IMR-90 (cell line): ENCODE data around the gene CDKN1A. TPM values are rescaled to one million over a fixed set of nuclear protein-coding genes. Genes with fewer than 3 reads are reported as not detected.

Experiments
- ATAC-seq: fragments of 200-7000 bp; cut with Tn5 transposase; 2 replicates; pipeline ENCODE4 v1.9.1; 2020; ENCODE audit warnings: low read depth, mild to moderate bottlenecking, moderate library complexity
- BruUV-seq: library from RNA; stranded (reverse); fragments of 400-500 nt; replicated peaks from 2 replicates; lab custom pipeline; 2021; lab: Mats Ljungman, UMichigan
- CTCF ChIA-PET: fragments of 300-600 bp; formaldehyde crosslinking; extraction: SDS; loops from one replicate; lab custom pipeline; 2021; ENCODE audit warnings: antibody characterized with exemption; lab: Yijun Ruan, JAX
- POLR2A ChIA-PET: fragments of 300-600 bp; sonication (Branson Sonifier 250); formaldehyde crosslinking; loops from one replicate; lab custom pipeline; 2022; ENCODE audit warnings: antibody characterized with exemption; ENCODE audit not compliant: unreplicated experiment; lab: Charles Lee
- DNase-seq: peaks from one replicate; pipeline ENCODE4 v3.0.0; 2013
- H2AFZ ChIP-seq: replicated peaks from 2 replicates; pipeline ENCODE3; 2013; ENCODE audit warnings: low read length, mild to moderate bottlenecking; ENCODE audit not compliant: poor library complexity
- H2AK5ac ChIP-seq: 2 replicates; pipeline ENCODE4 v1.6.1; 2013; ENCODE audit warnings: low read depth, low read length, inconsistent platforms
- H2AK9ac ChIP-seq: replicated peaks from 2 replicates; pipeline ENCODE3; 2013; ENCODE audit warnings: mild to moderate bottlenecking, low read depth, low read length, moderate library complexity; ENCODE audit not compliant: poor library complexity
- H2BK120ac ChIP-seq: 2 replicates; pipeline ENCODE4 v1.6.1; 2013; ENCODE audit warnings: low read depth, low read length, inconsistent platforms
- H2BK15ac ChIP-seq: 3 replicates; pipeline ENCODE4 v1.6.1; 2013; ENCODE audit warnings: low read depth, low read length, inconsistent platforms
- H2BK20ac ChIP-seq: 2 replicates; pipeline ENCODE4 v1.6.1; 2013; ENCODE audit warnings: low read depth, mild to moderate bottlenecking, inconsistent platforms, low read length, moderate library complexity
- H2BK5ac ChIP-seq: 2 replicates; pipeline ENCODE4 v1.6.1; 2013; ENCODE audit warnings: mild to moderate bottlenecking, low read depth, low read length, inconsistent platforms; ENCODE audit not compliant: poor library complexity, severe bottlenecking
- H3K14ac ChIP-seq: replicated peaks from 2 replicates; pipeline ENCODE4 v1.6.1; 2013; ENCODE audit warnings: low read depth, low read length, inconsistent platforms
- H3K18ac ChIP-seq: 2 replicates; pipeline ENCODE4 v1.6.1; 2013; ENCODE audit warnings: low read depth, low read length, control low read depth
- H3K23ac ChIP-seq: 2 replicates; pipeline ENCODE4 v1.6.1; 2013; ENCODE audit warnings: low read depth, low read length, inconsistent platforms
- H3K27ac ChIP-seq: 2 replicates; pipeline ENCODE4 v1.5.1; 2013; ENCODE audit warnings: mild to moderate bottlenecking, control low read depth, low read length; ENCODE audit not compliant: insufficient read depth
- H3K27me3 ChIP-seq: 2 replicates; pipeline ENCODE4 v1.6.1; 2013; ENCODE audit warnings: low read length; ENCODE audit not compliant: control insufficient read depth, insufficient read depth
- H3K36me3 ChIP-seq: 2 replicates; pipeline ENCODE4 v1.6.1; 2013; ENCODE audit warnings: low read length, mixed read lengths; ENCODE audit not compliant: control insufficient read depth, insufficient read depth
- H3K4ac ChIP-seq: 2 replicates; pipeline ENCODE4 v1.6.1; 2013; ENCODE audit warnings: low read depth, low read length, inconsistent platforms
- H3K4me1 ChIP-seq: 2 replicates; pipeline ENCODE4 v1.6.1; 2013; ENCODE audit warnings: low read length, mixed read lengths; ENCODE audit not compliant: control insufficient read depth, insufficient read depth
- H3K4me2 ChIP-seq: 2 replicates; pipeline ENCODE4 v1.6.1; 2013; ENCODE audit warnings: low read depth, mild to moderate bottlenecking, control low read depth, low read length, moderate library complexity
- H3K4me3 ChIP-seq: 2 replicates; pipeline ENCODE4 v1.5.1; 2013; ENCODE audit warnings: low read depth, mild to moderate bottlenecking, control low read depth, low read length, moderate library complexity; ENCODE audit not compliant: insufficient read depth
- H3K56ac ChIP-seq: 2 replicates; pipeline ENCODE4 v1.6.1; 2013; ENCODE audit warnings: low read length, inconsistent platforms; ENCODE audit not compliant: insufficient read depth; ENCODE audit errors: extremely low read depth
- H3K79me1 ChIP-seq, 2 experiments: 2 replicates each; pipeline ENCODE4 v1.6.1; 2013; ENCODE audit warnings: low read length in 2 of 2, inconsistent platforms in 1 of 2, low read depth in 1 of 2
- H3K9ac ChIP-seq: 2 replicates; pipeline ENCODE4 v1.6.1; 2013; ENCODE audit warnings: low read depth, low read length, control low read depth
- H3K9me1 ChIP-seq: 2 replicates; pipeline ENCODE4 v1.6.1; 2013; ENCODE audit warnings: low read length, inconsistent platforms; ENCODE audit not compliant: insufficient read depth
- H3K9me3 ChIP-seq: 2 replicates; pipeline ENCODE4 v1.6.1; 2013; ENCODE audit warnings: low read length; ENCODE audit not compliant: control insufficient read depth, insufficient read depth
- H4K20me1 ChIP-seq: 2 replicates; pipeline ENCODE4 v1.6.1; 2013; ENCODE audit warnings: low read length, inconsistent platforms; ENCODE audit not compliant: insufficient read depth
- H4K5ac ChIP-seq: 2 replicates; pipeline ENCODE4 v1.6.1; 2013; ENCODE audit warnings: mild to moderate bottlenecking, low read depth, low read length, control low read depth
- H4K8ac ChIP-seq, 2 experiments: 2 replicates each; pipeline ENCODE4 v1.6.1; 2013; ENCODE audit warnings: low read depth in 2 of 2, low read length in 2 of 2, control low read depth in 1 of 2, inconsistent platforms in 1 of 2
- H4K91ac ChIP-seq: 2 replicates; pipeline ENCODE4 v1.6.1; 2013; ENCODE audit warnings: low read depth, low read length, inconsistent platforms; ENCODE audit not compliant: insufficient read depth
- BHLHE40 ChIP-seq: fragments of 150-350 bp; IDR thresholded peaks from 2 replicates; pipeline ENCODE4 v1.6.1; 2016; ENCODE audit warnings: mild to moderate bottlenecking, low read depth, low read length
- CEBPB ChIP-seq: IDR thresholded peaks from 2 replicates; pipeline ENCODE4 v1.6.1; 2012; ENCODE audit warnings: low read depth, low read length, improper control_type of control experiment
- CHD1 ChIP-seq: IDR thresholded peaks from 2 replicates; pipeline ENCODE4 v1.6.1; 2012; ENCODE audit warnings: low read depth, low read length, improper control_type of control experiment
- CTCF ChIP-seq: conservative IDR thresholded peaks from 2 replicates; pipeline ENCODE4 v1.5.1; 2012; ENCODE audit warnings: mild to moderate bottlenecking, low read depth, low read length, improper control_type of control experiment
- ELK1 ChIP-seq: fragments of 150-350 bp; IDR thresholded peaks from 2 replicates; pipeline ENCODE4 v1.6.1; 2016; ENCODE audit warnings: low read depth, mild to moderate bottlenecking, low read length, moderate library complexity, borderline replicate concordance
- FOS ChIP-seq: fragments of 150-350 bp; IDR thresholded peaks from 2 replicates; pipeline ENCODE4 v1.6.1; 2016; ENCODE audit warnings: low read depth, low read length
- MAFK ChIP-seq: IDR thresholded peaks from 2 replicates; pipeline ENCODE4 v1.6.1; 2012; ENCODE audit warnings: low read depth, low read length, improper control_type of control experiment
- MAZ ChIP-seq: IDR thresholded peaks from 2 replicates; pipeline ENCODE4 v1.6.1; 2012; ENCODE audit warnings: low read depth, mild to moderate bottlenecking, low read length, improper control_type of control experiment, moderate library complexity, borderline replicate concordance
- MXI1 ChIP-seq: IDR thresholded peaks from 2 replicates; pipeline ENCODE4 v1.6.1; 2012; ENCODE audit warnings: low read depth, mild to moderate bottlenecking, low read length, moderate library complexity, borderline replicate concordance
- NFE2L2 ChIP-seq: fragments of 150-350 bp; IDR thresholded peaks from 2 replicates; pipeline ENCODE4 v1.6.1; 2016; ENCODE audit warnings: low read depth, mild to moderate bottlenecking, low read length
- POLR2A ChIP-seq: IDR thresholded peaks from 2 replicates; pipeline ENCODE4 v1.6.1; 2012; ENCODE audit warnings: mild to moderate bottlenecking, low read depth, low read length
- RAD21 ChIP-seq: IDR thresholded peaks from 2 replicates; pipeline ENCODE4 v1.6.1; 2012; ENCODE audit warnings: low read length, improper control_type of control experiment
- RCOR1 ChIP-seq: IDR thresholded peaks from 2 replicates; pipeline ENCODE4 v1.6.1; 2012; ENCODE audit warnings: mild to moderate bottlenecking, low read length, improper control_type of control experiment; ENCODE audit not compliant: insufficient replicate concordance
- RFX5 ChIP-seq: IDR thresholded peaks from 2 replicates; pipeline ENCODE4 v1.8.0; 2012; ENCODE audit warnings: low read depth, mild to moderate bottlenecking, low read length, moderate library complexity
- SMC3 ChIP-seq: fragments of 150-350 bp; IDR thresholded peaks from 2 replicates; pipeline ENCODE4 v1.6.1; 2016; ENCODE audit warnings: low read depth, mild to moderate bottlenecking, antibody characterized with exemption, low read length, moderate library complexity
- USF2 ChIP-seq: fragments of 150-350 bp; IDR thresholded peaks from 2 replicates; pipeline ENCODE4 v1.6.1; 2017; ENCODE audit warnings: mild to moderate bottlenecking, antibody characterized with exemption, low read length, low read depth
- WGBS, 2 experiments: methylation state at CpG; one replicate each; pipeline versions ENCODE4 v1.1.5 to v1.1.7; 2013; ENCODE audit warnings: missing lambda C conversion rate in 2 of 2; ENCODE audit not compliant: insufficient read length in 1 of 2; ENCODE audit errors: extremely low coverage in 2 of 2; 5-methylcytosine and 5-hydroxymethylcytosine counted together
- dilution Hi-C: fragments of 300-500 bp; cut with HindIII; formaldehyde crosslinking; loops from one replicate; pipeline ENCODE4 v1.14.3; 2018; ENCODE audit warnings: low sequenced_read_pairs; ENCODE audit not compliant: unreplicated experiment
- in situ Hi-C: fragments of 300-500 bp; cut with MboI; formaldehyde crosslinking; loops from 3 replicates; pipeline ENCODE4 v1.14.3; 2019; ENCODE audit warnings: low sequenced_read_pairs, inconsistent platforms, mixed read lengths
- intact Hi-C: fragments of 100-400 bp; cut with micrococcal nuclease; formaldehyde crosslinking; loops from 2 replicates; pipeline ENCODE4 v1.10.0; 2022
- polyA plus RNA-seq, 3 experiments: library from polyadenylated mRNA; depleted of rRNA; stranded (reverse); fragments of >200 nt; gene quantifications; 2 replicates each; pipeline ENCODE4 v1.2.3, GENCODE V29; 2012; ENCODE audit warnings: low replicate concordance in 1 of 3
- total RNA-seq: library from RNA; depleted of rRNA; stranded (reverse); fragments of >200 nt; gene quantifications from 2 replicates; pipeline ENCODE4 v1.2.3, GENCODE V29; 2012

Gene CDKN1A
- total and polyA plus RNA-seq, 2 of the 4 experiments (the other 2 are of a cell fraction): 155 to 576 TPM

DNA sequence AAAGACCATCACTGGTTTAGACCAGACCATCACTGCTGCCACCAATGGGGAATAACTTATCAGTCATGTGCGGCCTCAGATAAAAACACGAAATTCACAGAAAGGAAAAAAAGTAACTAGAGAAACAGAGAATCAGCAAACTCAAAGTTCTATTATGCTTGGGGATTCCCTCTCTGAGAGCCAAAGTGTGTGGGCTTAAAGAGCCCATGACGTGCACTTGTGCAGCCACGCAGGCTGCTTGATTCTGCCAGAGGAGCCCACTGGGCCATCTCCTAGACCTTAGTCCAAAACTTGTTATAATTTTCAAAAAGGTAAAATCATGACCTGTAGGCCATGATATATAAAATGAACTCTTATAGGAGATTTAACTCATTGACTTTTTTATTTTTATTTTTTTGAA lies 34.3 kb downstream of the CDKN1A start:
- no peaks in the 10 kb centered on the region for H3K4me1 ChIP-seq
- peaks cover 32% of the 10 kb centered on the region for H3K27me3 ChIP-seq
- H3K4me2 ChIP-seq: no peak overlapping the region
- no peaks in the 10 kb centered on the region for H3K9me1 ChIP-seq
- no peak overlapping the region for H3K18ac ChIP-seq
- in situ Hi-C loops: no loop called here
- H4K8ac ChIP-seq: no peak overlapping the region
- H4K5ac ChIP-seq: no peak overlapping the region
- DNase-seq: no peak
- H2BK120ac ChIP-seq: no peak overlapping the region
- no CpG with 5 or more reads among the region's 4 CpGs for WGBS, 2 experiments
- no peak overlapping the region for H3K27ac ChIP-seq
- intact Hi-C loops: no loop called here
- ChIA-PET POLR2A (no interaction called here), CTCF (no interaction called here)
- no peaks in the 10 kb centered on the region for H3K79me1 ChIP-seq
- H3K9me3 ChIP-seq: no peaks in the 10 kb centered on the region
- BruUV-seq: no TSS peak
- TF ChIP-seq MAFK (no peak), MXI1 (no peak), CEBPB (no peak), MAZ (no peak), CTCF (no peak), ELK1 (no peak), NFE2L2 (no peak), RAD21 (no peak), RCOR1 (no peak), FOS (no peak), POLR2A (no peak), BHLHE40 (no peak), SMC3 (no peak), USF2 (no peak), CHD1 (no peak), RFX5 (no peak)
- H3K9ac ChIP-seq: no peak overlapping the region
- no peaks in the 10 kb centered on the region for H4K20me1 ChIP-seq
- H2BK15ac ChIP-seq: no peak overlapping the region
- no peak overlapping the region for H2AK5ac ChIP-seq
- dilution Hi-C loops: no loop called here
- no peak overlapping the region for H2BK5ac ChIP-seq
- H3K56ac ChIP-seq: no peak overlapping the region
- no peak overlapping the region for H2AK9ac ChIP-seq
- no peak overlapping the region for H3K4ac ChIP-seq
- H2AFZ ChIP-seq: no peak overlapping the region
- H3K23ac ChIP-seq: no peak overlapping the region
- no peak overlapping the region for H2BK20ac ChIP-seq
- ATAC-seq: no peak
- H3K4me3 ChIP-seq: no peak overlapping the region
- H4K91ac ChIP-seq: no peak overlapping the region
- no peaks in the 10 kb centered on the region for H3K36me3 ChIP-seq
- H3K14ac ChIP-seq: no peak overlapping the region
